NCI-H1048 (cell line): Measurements from ENCODE around the gene ACSF3.
A peak's percentile ranks its signal among the peaks of the same experiment; 100 is the strongest.

Experiments used
- DNase-seq: peaks from one replicate; lab custom pipeline; 2025; lab: John Stamatoyannopoulos, UW

ACSF3 gene

DNA sequence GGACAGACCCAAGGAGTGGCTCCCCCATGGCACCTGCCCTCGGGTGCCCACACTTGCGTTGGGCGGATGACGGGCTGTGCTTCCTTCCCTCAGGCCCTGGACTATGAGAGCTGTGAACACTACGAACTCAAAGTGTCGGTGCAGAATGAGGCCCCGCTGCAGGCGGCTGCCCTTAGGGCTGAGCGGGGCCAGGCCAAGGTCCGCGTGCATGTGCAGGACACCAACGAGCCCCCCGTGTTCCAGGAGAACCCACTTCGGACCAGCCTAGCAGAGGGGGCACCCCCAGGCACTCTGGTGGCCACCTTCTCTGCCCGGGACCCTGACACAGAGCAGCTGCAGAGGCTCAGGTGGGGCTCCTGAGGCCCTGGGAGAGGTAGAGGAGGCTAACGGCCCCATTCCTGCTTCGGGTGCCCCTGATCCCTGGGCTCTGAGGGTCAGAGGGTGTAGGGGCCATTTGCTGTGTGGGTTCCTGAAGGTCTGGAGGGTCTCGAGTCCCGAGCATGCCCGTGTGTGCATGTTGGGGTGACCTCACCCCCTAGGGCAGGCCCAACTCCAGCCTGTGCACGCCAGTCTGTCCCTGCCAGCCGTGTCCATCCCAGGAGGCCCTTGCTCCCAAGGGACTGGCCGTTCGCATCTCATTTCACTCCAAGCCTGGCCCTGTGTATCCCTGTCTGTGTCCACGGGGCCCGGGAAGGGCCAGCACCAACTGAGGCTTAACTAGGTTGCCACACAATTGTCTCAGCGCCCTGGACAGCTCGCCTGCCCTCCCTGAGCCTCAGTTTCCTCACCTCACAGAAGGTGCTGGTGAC, 96.7 kb downstream of the ACSF3 start:
- no peak for DNase-seq

DNA sequence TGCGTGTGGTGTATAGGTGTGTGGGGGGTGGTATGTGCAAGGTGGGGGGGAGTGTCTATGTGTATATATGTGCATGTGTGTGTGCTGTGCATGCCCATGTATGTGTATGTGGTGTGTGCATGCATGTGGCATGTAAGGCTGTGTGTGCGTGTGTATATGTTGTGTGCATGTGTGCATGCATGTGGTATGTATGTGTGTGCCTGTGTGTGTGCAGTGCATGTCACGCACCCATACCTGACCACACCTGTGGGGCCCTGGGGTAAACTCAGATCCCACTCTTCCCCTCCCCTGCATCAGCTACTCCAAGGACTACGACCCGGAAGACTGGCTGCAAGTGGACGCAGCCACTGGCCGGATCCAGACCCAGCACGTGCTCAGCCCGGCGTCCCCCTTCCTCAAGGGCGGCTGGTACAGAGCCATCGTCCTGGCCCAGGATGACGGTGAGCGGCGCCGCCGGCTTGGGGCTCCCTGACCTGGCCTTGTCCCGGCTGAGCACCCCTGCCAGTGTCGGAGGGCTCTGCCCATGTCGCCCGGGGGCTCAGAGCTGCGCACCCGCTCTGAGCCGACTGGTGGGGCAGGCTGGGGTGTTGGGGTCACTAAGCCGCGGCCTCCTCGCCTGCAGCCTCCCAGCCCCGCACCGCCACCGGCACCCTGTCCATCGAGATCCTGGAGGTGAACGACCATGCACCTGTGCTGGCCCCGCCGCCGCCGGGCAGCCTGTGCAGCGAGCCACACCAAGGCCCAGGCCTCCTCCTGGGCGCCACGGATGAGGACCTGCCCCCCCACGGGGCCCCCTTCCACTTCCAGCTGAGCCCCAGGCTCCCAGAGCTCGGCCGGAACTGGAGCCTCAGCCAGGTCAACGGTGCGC, 97.6 kb downstream of the ACSF3 start:
- no peak for DNase-seq

DNA sequence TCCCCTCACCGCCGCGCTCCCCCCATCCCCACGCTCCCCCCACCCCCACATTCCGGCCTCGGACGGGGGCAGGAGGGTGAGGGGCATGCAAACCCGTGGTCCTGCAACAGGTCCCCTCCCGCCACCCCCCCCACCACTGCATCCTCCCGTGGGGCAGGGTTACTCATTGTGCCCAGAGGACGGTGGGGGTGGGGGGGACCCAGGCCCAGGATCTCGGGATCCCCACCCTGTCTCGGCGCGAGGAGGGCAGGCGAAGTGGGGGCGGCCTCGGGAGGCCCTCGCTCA, 98.2 kb downstream of the ACSF3 start:
- no peak for DNase-seq

DNA sequence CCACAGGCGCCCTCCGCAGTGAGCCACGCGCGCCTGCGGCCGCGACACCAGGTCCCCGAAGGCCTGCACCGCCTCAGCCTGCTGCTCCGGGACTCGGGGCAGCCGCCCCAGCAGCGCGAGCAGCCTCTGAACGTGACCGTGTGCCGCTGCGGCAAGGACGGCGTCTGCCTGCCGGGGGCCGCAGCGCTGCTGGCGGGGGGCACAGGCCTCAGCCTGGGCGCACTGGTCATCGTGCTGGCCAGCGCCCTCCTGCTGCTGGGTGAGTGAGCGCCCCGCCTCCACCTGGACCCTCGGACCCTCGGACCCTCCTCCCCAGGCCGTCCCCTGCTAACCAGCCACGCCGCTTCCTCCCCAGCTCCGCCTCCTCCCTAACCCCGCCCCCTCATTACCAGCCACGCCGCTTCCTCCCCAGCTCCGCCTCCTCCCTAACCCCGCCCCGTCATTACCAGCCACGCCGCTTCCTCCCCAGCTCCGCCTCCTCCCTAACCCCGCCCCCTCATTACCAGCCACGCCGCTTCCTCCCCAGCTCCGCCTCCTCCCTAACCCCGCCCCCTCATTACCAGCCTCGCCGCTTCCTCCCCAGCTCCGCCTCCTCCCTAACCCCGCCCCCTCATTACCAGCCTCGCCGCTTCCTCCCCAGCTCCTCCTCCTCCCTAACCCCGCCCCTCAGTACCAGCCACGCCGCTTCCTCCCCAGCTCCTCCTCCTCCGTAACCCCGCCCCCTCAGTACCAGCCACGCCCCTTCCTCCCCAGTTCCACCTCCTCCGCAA, 98.7 kb downstream of the ACSF3 start:
- DNase-seq: peak; percentile 12

DNA sequence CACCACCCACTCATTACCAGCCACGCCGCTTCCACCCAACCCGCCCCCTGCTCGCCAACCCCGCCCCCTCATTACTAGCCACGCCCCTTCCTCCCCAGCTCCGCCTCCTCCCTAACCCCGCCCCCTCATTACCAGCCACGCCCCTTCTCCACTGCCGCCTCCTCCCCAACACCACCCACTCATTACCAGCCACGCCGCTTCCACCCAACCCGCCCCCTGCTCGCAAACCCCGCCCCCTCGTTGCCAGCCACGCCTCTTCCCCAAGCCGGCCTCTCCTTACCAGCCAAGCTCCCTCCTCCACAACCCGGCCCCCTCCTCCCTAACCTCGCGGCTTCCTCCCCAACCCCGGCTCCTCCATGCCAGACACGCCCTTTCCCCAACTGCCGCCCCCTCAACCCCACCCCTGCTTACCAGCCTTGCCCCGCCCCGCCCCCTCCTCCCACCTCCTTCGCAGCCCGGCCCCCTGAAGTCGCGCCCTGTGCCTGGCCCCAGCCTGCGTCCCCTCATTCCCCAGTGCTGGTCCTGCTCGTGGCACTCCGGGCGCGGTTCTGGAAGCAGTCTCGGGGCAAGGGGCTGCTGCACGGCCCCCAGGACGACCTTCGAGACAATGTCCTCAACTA, 99.4 kb downstream of the ACSF3 start:
- peak; percentile 10 for DNase-seq

DNA sequence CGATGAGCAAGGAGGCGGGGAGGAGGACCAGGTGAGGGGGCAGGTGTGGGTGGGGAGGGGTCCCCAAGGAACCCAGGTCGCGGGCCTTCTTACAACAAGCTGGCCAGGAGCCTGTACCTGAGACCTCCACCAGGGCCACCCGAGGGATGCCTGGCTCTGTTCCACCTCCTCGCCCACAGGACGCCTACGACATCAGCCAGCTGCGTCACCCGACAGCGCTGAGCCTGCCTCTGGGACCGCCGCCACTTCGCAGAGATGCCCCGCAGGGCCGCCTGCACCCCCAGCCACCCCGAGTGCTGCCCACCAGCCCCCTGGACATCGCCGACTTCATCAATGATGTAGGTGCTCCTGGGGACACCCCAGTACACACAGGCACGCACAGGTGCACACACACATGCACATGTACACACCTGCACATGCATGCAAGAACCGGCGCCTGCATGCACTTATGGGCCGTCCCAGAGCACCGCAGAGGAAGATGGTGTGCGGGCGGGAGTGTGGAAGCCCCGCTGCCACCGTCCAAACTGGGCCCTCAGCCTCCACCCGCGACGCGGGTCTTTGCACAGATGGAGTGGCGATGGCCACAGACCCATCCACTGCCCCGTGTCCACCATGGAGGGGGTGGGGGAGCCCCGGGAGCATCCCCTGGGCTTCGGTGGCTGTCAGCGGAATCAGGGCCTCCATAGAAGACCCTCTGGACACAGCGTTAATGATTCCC, 100.1 kb downstream of the ACSF3 start:
- DNase-seq: no peak

DNA sequence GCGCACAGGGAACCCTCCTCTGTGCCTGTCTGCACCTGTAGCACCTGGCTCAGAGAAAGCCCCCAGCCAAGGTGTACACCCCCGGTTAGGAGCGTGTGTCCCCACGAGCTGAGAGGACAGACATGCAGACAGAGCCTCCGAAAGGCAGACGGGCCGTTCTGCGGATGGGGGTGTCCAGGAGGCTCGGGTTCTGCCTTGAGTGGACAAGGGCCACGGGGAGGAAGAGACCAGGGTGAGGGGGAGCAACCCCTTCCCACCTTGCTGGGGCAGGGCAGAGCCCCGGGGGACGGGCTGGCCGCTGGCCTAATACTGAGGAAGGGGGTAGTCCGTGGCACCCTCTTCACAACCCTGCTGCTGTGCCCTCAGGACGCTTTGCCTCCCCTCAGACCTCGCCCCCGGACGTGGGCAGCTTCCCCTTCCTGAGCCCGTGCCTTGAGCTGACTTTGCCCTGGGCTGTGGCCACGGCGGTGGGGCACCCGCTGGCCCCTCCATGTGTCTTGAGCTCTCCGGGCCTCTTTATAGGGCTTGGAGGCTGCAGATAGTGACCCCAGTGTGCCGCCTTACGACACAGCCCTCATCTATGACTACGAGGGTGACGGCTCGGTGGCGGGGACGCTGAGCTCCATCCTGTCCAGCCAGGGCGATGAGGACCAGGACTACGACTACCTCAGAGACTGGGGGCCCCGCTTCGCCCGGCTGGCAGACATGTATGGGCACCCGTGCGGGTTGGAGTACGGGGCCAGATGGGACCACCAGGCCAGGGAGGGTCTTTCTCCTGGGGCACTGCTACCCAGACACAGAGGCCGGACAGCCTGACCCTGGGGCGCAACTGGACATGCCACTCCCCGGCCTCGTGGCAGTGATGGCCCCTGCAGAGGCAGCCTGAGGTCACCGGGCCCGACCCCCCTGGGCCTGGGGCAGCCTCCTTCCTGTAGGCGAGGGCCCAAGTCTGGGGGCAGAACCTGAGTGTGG, 101.0 kb downstream of the ACSF3 start:
- DNase-seq: no peak

DNA sequence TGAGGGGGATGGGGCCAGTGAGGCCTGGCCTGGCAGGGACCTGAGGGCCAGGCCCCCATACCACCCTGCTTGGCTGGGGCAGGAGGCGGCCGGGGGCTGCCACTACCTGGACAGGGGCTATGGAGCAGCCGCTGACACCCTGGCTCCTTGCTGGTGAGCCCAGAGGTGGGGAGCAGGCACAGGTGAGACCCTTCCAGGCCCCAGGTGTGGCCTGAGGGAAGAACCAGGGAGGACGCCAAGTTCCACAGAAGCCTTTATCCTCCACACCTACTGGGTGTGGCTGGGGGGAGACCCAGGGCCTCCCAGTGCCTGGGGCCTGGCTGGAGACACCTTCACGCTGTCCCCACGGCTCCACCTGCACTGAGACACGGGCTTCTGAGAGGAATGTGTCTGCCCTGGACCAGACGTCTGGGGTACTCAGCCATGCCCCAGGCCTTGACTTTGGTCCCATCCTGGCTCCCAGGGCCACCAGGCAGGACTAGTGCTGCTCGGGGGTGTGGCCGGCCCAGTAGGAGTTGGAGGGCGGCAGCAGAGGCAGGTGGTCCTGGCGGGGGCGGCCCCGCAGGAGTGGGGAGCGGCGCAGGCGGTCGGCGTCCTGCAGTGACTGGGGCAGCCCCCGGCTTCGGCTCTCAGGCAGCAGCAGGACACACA, 102.0 kb downstream of the ACSF3 start:
- no peak for DNase-seq

DNA sequence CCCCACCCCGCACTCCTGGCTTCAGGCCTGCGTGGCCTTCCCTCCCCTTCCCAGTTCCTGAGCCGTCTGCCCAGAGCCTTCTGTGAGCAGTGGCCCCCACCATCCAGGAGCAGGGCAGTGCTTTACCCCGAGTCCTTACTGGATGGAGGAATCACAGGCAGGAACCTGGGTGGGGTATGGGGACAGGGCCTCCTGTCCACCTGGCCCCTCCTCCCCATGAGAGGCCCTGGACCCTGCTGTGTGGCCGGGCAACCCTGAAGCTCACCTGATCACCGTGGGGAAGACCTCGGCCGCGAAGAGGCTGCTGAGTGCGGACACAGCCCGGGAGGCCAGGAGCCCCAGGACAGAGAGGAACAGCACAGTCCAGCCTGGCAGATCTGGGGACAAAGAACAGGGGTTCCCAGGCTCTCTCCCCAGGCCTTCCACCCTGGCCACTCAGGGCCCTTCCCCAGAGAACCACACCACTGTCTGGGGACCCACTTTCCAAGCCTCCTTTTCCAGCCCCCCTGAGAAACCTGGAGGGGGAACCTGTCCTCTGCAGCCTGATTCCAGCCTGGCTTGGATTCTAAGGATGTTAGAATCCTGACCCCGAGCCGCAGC, 103.5 kb downstream of the ACSF3 start:
- no peak for DNase-seq

DNA sequence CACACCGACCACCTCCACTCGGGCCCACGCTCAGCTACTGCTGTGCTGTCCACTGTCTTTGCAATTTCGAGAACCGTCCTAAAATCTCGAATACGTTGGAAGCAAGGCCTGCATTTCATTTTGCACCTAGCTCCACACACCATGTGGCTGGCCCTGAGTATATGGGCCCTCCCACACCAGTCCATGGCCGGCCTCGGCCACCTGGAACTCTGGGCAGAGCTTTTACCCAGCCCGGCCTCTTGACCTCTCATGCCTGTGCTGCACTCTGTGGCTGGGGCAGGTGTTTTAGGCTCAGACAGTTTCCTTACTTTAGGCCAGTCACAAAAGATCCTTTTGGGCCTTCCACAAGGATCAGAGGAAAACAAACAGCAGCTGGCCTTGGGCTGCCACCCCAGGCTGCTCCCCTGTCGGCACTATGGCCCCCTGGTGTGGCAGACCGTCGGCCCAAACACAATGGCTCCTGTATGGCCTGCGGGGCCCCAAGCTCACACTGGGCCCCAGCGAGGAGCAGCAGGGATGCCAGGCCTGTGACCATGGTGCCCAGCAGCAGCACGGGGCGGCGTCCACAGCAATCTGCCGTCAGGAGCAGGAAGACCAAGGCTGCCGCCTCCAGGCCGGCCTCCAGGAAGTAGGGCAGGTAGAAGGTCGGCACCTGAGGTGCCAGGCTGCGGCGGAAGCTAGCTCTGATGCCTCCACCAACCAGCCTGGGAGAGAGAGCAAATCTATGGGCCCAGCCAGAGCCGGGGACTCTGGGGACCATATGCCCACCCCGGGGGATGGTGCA, 104.2 kb downstream of the ACSF3 start:
- no peak for DNase-seq

DNA sequence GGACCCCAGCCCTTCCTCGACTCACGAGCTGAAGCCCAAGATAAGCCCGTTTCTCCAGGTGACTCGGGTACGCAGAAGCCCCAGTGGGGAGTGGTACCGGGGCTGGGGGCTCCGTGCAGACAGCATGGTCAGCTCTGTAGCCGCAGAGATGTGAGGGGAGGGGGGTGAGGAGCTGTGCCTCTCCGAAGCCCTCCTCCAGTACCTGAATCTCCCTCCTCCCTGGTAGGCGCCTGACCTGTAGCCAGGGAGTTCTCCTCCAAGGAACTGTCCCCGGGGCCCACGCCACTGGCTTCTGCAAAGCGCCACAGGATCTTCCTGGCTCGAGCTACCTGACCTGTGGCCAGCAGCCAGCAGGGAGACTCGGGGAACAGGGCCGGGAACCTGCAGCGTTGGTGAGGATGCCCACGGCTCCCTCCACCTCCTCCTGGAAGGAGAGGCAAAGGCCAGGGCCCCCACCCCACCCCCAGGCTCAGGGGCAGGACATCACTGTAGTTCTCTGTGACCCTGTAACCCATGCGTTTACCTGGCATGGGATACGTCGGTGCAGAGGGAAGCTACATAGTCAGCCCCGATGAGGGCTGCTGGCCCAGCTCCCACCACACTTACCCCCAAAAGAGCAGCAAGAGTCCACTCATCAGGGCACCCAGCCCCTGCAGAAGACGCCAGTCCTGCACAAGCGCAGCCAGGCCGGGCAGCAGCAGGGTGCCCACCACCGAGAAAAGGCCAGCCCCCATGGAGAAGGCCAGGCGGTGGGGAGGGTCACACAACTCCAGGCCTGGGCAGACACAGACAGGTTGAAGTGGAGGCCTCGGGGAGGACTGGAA, 105.0 kb downstream of the ACSF3 start:
- DNase-seq: no peak

DNA sequence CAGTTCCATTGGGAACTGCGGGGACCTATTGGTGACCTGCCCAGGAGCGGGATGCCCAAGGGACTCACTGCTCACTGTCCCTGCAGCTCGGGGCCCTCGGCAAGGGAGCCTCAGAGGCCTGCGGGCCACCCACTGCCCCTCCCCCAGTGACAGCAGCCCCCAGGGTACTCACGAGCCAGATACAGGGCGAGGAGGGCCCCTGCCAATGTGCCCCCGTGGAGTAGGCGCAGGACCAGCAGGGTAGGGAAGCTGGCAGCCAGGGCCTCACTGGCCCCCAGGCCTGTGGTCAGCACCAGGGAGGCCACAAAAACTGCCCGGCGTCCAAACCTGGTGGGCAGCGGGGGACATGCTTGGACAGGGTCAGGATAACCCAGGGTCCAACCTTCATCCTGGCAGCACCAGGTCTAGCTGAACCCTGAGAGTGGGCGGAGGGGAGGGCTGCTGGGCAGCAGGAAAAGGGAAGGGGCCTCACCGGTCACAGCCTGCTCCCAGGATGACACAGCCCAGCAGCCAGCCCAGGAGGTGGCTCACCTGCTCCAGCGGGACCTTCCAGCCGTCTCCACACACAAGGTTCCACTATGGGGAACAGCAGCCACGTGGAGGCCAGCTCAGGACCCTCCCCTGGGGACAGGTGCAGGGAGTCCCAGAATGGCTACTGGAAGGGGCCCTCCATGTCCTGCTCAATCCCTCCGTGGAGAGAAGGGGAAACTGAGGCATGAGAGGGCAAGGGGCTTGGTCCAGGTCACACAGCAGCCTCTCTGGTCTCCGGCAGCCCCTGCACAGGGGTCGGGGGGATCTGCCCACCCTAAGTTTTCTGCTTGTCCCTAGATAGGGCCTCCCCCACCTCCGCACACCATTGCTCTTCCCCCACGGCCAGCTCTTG, 105.8 kb downstream of the ACSF3 start:
- DNase-seq: no peak

DNA sequence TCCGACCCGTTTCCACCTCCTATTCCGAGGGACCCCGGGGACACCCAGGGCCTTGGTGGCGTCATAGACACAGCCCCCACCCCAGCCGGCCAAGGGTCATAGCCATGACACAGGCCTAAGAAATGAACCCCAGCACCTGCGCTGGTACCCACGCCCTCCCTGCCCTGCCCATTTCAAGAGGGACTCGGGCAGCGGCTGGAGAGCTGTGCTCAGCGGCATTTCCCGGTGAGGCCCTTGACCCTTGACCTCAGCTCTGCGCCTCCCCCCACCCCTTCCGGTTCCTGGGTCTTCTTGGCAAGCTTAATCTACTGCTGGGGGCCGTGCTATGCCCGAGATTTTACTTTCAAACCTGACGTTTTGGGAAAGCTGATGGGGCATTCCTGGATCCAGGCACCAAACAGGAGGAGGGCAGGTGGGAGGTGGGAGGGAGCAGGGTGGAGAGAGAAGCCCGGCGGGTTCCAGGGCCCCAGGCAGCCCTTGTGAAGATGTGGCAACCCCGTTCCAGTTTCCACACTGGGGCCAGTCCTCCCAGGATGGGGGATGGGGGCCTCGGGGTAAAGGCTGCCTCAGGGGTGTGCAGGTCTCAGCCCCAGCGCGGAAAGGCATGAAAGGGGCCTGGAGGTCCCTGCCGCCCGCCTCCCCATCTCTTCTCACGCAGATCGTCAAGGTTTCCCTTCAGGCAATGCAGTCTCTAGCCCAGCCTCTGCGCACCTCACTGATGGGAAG, 106.6 kb downstream of the ACSF3 start, which contains the start of gene SLC22A31:
Gene SLC22A31, minus strand, starts transcription at position 414 of the 726 bp plus-strand sequence. Its CDS starts 36 bp downstream, at position 378.
- DNase-seq: no peak

DNA sequence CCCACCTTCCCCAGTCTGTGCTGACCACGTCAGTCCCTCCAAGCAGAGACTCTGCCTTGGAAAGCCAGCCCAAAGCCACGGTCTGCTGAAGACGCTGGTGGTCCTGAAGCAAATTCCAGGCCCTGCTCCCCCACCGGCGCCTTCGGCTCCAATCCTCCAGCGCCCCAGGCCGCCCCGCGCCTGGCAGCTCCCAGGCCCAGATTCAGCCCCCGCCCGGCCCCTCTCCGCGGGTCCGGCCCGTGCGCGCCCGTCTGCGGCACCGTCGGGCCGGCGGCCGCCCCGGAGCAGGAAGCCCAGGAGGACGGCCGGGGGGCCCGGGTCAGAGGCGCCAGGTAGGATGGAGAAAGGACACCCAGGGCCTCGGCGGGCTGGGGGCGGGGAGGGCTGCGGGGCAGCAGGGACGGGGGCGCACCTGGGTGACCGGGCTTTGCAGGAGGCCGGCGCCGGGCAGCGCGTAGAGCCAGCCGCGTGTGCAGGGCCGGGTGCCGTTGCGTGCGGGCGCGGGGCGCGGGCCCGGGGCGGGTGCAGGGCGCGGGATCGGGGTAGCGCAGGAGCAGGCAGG, 107.3 kb downstream of the ACSF3 start:
- no peak for DNase-seq
